Upper lobe of right lung (tissue), 1 donor: ENCODE results near the gene PCDHGB7. TPM values are rescaled to one million over a fixed set of nuclear protein-coding genes. Genes with fewer than 3 reads are reported as not detected.

ENCODE experiments used
- ATAC-seq: fragments of 200-7000 bp; cut with Tn5 transposase; one replicate; pipeline ENCODE4 v1.9.1; 2020; ENCODE audit warnings: mild to moderate bottlenecking, moderate library complexity
- DNase-seq: peaks from one replicate; pipeline ENCODE4 v3.0.0-alpha.2; 2020
- H3K27ac ChIP-seq: fragments of 200-600 bp; one replicate; pipeline ENCODE4 v1.8.0; 2022
- H3K27me3 ChIP-seq: fragments of 200-600 bp; one replicate; pipeline ENCODE4 v1.8.0; 2022; ENCODE audit warnings: mild to moderate bottlenecking
- H3K36me3 ChIP-seq: fragments of 200-600 bp; one replicate; pipeline ENCODE4 v1.8.0; 2022
- H3K4me1 ChIP-seq: fragments of 200-600 bp; one replicate; pipeline ENCODE4 v1.8.0; 2022
- H3K4me3 ChIP-seq: fragments of 200-600 bp; one replicate; pipeline ENCODE4 v1.8.0; 2022; ENCODE audit warnings: mild to moderate bottlenecking
- H3K9me3 ChIP-seq: fragments of 200-600 bp; one replicate; pipeline ENCODE4 v1.8.0; 2022
- intact Hi-C: fragments of 100-400 bp; cut with DNase I; formaldehyde crosslinking; loops from one replicate; pipeline ENCODE4 v1.11.0; 2022
- total RNA-seq: library from RNA; stranded (reverse); fragmentation: NEBNext Ultra II Directional; extraction: Animal tissue kit (Norgen Biotek cat#: 25700); gene quantifications from one replicate; pipeline ENCODE4 v1.2.1, GENCODE V29; 2021
- TF ChIP-seq, protein P1 (sequence below): fragments of 200-600 bp; IDR thresholded peaks from one replicate; pipeline ENCODE4 v1.8.0; 2022; ENCODE audit warnings: antibody characterized with exemption
- donor health status: DM: no; HTN: yes; CAD: no; lungs with severe emphysema.

The PCDHGB7 gene
- total RNA-seq, 1 donor from 2014 or later = 15.4 TPM

DNA sequence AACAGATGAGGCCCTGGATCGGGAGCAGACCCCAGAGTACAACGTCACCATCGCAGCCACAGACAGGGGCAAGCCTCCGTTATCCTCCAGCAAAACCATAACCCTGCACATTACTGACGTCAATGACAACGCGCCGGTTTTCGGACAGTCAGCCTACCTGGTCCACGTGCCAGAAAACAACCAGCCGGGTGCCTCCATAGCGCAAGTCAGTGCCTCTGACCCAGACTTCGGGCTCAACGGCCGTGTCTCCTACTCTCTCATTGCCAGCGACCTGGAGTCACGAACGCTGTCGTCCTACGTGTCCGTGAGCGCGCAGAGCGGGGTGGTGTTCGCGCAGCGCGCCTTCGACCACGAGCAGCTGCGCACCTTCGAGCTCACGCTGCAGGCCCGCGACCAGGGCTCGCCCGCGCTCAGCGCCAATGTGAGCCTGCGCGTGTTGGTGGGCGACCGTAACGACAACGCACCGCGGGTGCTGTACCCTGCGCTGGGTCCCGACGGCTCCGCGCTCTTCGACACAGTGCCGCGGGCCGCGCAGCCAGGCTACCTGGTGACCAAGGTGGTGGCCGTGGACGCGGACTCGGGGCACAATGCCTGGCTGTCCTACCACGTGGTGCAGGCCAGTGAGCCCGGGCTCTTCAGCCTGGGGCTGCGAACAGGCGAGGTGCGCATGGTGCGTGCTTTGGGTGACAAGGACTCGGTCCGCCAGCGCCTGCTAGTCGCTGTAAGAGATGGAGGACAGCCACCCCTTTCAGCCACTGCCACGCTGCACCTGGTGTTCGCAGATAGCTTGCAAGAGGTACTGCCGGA is 1.8 kb downstream of the PCDHGB7 start:
- H3K4me1 ChIP-seq = no peaks in the 10 kb centered on the region
- peaks cover 65% of the 10 kb centered on the region for H3K9me3 ChIP-seq
- DNase-seq (no peak), ATAC-seq (no peak)
- intact Hi-C loops = no loop called here
- H3K4me3 ChIP-seq = no peak overlapping the region
- peaks cover 9% of the 10 kb centered on the region for H3K27me3 ChIP-seq
- TF ChIP-seq, protein P1, sequence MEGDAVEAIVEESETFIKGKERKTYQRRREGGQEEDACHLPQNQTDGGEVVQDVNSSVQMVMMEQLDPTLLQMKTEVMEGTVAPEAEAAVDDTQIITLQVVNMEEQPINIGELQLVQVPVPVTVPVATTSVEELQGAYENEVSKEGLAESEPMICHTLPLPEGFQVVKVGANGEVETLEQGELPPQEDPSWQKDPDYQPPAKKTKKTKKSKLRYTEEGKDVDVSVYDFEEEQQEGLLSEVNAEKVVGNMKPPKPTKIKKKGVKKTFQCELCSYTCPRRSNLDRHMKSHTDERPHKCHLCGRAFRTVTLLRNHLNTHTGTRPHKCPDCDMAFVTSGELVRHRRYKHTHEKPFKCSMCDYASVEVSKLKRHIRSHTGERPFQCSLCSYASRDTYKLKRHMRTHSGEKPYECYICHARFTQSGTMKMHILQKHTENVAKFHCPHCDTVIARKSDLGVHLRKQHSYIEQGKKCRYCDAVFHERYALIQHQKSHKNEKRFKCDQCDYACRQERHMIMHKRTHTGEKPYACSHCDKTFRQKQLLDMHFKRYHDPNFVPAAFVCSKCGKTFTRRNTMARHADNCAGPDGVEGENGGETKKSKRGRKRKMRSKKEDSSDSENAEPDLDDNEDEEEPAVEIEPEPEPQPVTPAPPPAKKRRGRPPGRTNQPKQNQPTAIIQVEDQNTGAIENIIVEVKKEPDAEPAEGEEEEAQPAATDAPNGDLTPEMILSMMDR = no peak
- H3K27ac ChIP-seq = no peak overlapping the region
- H3K36me3 ChIP-seq = no peaks in the 10 kb centered on the region

DNA sequence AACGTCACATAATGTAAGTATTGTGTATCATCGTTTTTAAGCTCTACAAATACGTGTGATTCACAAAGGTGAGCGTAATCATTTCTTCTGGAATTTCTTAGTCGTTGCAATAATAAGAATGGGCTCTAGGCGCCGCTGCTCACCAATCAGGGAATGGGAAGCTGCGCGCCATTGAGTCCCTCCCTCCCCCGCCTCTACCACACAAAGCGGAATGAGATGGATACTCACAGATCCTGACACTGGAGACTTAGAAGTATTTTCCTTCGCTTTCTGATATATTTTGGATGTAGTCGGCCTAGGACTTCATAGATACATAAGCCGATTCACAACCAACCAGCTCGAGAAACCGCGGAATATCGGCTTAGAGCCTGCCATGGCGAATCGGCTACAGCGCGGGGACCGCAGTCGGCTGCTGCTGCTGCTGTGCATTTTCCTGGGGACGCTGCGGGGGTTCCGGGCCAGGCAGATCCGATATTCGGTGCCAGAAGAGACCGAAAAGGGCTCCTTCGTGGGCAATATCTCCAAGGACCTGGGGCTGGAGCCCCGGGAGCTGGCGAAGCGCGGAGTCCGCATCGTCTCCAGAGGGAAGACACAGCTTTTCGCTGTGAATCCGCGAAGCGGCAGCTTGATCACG is 3.5 kb downstream of the PCDHGB7 start, which contains the start of gene PCDHGA11:
PCDHGA11 (plus strand) TSS at position 197 of the 634 bp plus-strand sequence; CDS start at position 374, 177 bp downstream.
- Histone ChIP-seq H3K9me3 (peaks cover 73% of the 10 kb centered on the region), H3K36me3 (no peaks in the 10 kb centered on the region), H3K4me1 (no peaks in the 10 kb centered on the region), H3K27me3 (peaks cover 9% of the 10 kb centered on the region), H3K4me3 (peak within 1 kb of the TSS; percentile 37), H3K27ac (no peak within 1 kb of the TSS)
- intact Hi-C loops = no loop called here
- no peak for DNase-seq
- TF ChIP-seq, protein P1 = peak; percentile 51
- peak; percentile 88 for ATAC-seq

DNA sequence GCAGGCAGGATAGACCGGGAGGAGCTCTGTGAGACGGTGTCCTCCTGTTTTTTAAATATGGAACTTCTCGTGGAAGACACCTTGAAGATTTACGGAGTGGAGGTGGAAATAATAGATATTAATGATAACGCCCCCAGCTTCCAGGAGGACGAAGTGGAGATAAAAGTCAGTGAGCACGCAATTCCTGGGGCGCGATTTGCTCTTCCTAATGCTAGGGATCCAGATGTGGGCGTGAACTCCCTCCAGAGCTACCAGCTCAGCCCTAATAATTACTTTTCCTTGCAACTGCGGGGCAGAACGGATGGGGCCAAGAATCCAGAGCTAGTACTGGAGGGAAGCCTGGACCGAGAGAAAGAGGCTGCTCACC is 4.0 kb downstream of the PCDHGB7 start:
- no peaks in the 10 kb centered on the region for H3K4me1 ChIP-seq
- no peaks in the 10 kb centered on the region for H3K36me3 ChIP-seq
- TF ChIP-seq, protein P1 = no peak
- DNase-seq = no peak
- intact Hi-C loops = no loop called here
- H3K4me3 ChIP-seq = peak overlapping the region; percentile 37
- H3K27ac ChIP-seq = no peak overlapping the region
- H3K9me3 ChIP-seq = peaks cover 78% of the 10 kb centered on the region
- H3K27me3 ChIP-seq = peaks cover 9% of the 10 kb centered on the region
- ATAC-seq = no peak

DNA sequence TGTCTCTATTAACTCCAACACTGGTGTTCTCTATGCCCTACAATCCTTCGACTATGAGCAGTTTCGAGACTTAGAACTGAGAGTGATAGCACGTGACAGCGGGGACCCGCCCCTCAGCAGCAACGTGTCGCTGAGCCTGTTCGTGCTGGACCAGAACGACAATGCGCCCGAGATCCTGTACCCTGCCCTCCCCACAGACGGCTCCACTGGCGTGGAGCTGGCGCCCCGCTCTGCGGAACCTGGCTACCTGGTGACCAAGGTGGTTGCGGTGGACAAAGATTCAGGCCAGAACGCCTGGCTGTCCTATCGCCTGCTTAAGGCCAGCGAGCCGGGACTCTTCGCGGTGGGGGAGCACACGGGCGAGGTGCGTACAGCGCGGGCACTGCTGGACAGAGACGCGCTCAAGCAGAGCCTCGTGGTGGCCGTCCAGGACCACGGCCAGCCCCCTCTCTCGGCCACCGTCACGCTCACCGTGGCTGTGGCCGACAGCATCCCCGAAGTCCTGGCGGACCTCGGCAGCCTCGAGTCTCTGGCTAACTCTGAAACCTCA is 5.3 kb downstream of the PCDHGB7 start:
- ATAC-seq (no peak), DNase-seq (no peak)
- Histone ChIP-seq H3K36me3 (no peaks in the 10 kb centered on the region), H3K27ac (no peak overlapping the region), H3K4me3 (no peak overlapping the region), H3K4me1 (no peaks in the 10 kb centered on the region), H3K27me3 (peaks cover 9% of the 10 kb centered on the region), H3K9me3 (peaks cover 82% of the 10 kb centered on the region)
- intact Hi-C loops = no loop called here
- TF ChIP-seq, protein P1 = no peak

DNA sequence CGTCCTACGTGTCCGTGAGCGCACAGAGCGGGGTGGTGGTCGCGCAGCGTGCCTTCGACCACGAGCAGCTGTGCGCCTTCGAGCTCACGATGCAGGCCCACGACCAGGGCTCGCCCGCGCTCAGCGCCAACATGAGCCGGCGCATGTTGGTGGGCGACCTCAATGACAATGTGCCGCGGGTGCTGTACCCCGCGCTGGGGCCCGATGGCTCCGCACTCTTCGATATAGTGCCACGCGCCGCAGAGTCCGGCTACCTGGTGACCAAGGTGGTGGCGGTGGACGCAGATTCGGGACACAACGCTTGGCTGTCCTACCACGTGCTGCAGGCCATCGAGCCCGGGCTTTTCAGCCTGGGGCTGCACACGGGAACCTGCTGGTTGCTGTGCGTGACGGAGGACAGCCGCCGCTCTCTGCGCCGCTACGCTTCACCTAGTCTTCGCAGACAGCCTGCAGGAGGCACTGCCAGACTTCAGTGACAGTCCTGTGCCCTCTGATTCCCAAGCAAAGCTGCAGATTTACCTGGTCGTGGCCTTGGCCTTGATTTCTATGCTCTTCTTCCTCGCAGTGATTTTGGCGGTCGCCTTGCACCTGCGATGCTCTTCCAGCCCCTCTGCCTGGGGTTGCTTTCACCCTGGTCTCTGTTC is 10.4 kb downstream of the PCDHGB7 start:
- ATAC-seq (no peak), DNase-seq (no peak)
- Histone ChIP-seq H3K4me3 (no peak overlapping the region), H3K9me3 (peaks cover 60% of the 10 kb centered on the region), H3K27ac (no peak overlapping the region), H3K36me3 (no peaks in the 10 kb centered on the region), H3K27me3 (no peaks in the 10 kb centered on the region), H3K4me1 (no peaks in the 10 kb centered on the region)
- intact Hi-C loops = no loop called here
- TF ChIP-seq, protein P1 = no peak
